A673 (cell line): ENCODE data around the gene SORCS1. TPM values are rescaled to one million over a fixed set of nuclear protein-coding genes. Genes with fewer than 3 reads are reported as not detected.

ENCODE experiments used
- BruUV-seq: library from RNA; stranded (reverse); fragments of 400-500 nt; replicated peaks from 2 replicates; lab custom pipeline; 2021; lab: Mats Ljungman, UMichigan
- CTCF ChIA-PET: fragments of 300-600 bp; sonication (Branson Sonifier 250); formaldehyde crosslinking; loops from one replicate; lab custom pipeline; 2022; ENCODE audit warnings: antibody characterized with exemption; lab: Charles Lee
- POLR2A ChIA-PET: fragments of 300-600 bp; sonication (Branson Sonifier 250); formaldehyde crosslinking; loops from one replicate; lab custom pipeline; 2022; ENCODE audit warnings: antibody characterized with exemption; ENCODE audit not compliant: low non-redundant PET; lab: Charles Lee
- DNase-seq: peaks from one replicate; pipeline ENCODE4 v3.0.0-alpha.2; 2015; ENCODE audit warnings: low spot score
- H3K27ac ChIP-seq: fragments of 200-600 bp; sonication (generic); 2 replicates; pipeline ENCODE4 v1.5.1; 2016; ENCODE audit warnings: mixed run types, low read depth, mild to moderate bottlenecking, mixed read lengths, antibody characterized with exemption, low read length; ENCODE audit not compliant: poor library complexity, severe bottlenecking
- H3K27me3 ChIP-seq: fragments of 200-600 bp; sonication (generic); replicated peaks from 2 replicates; pipeline ENCODE4 v1.6.1; 2017; ENCODE audit warnings: mixed run types, low read depth, mild to moderate bottlenecking, mixed read lengths, antibody characterized with exemption, low read length; ENCODE audit not compliant: insufficient read depth, poor library complexity
- H3K36me3 ChIP-seq: fragments of 200-600 bp; sonication (generic); 2 replicates; pipeline ENCODE4 v1.6.1; 2016; ENCODE audit warnings: mixed run types, mild to moderate bottlenecking, mixed read lengths, antibody characterized with exemption, low read length; ENCODE audit not compliant: insufficient read depth, poor library complexity, severe bottlenecking
- H3K4me1 ChIP-seq: fragments of 200-600 bp; sonication (generic); 2 replicates; pipeline ENCODE4 v1.6.1; 2017; ENCODE audit warnings: mixed run types, mild to moderate bottlenecking, mixed read lengths, antibody characterized with exemption, low read length; ENCODE audit not compliant: insufficient read depth, poor library complexity, severe bottlenecking
- H3K4me3 ChIP-seq: fragments of 200-600 bp; sonication (generic); 2 replicates; pipeline ENCODE4 v1.5.1; 2016; ENCODE audit warnings: low read depth, mixed run types, mild to moderate bottlenecking, mixed read lengths, low read length; ENCODE audit not compliant: poor library complexity, severe bottlenecking
- H3K9me3 ChIP-seq: fragments of 200-600 bp; sonication (generic); 2 replicates; pipeline ENCODE4 v1.6.1; 2016; ENCODE audit warnings: mixed run types, low read depth, mild to moderate bottlenecking, mixed read lengths, antibody characterized with exemption, low read length; ENCODE audit not compliant: poor library complexity, severe bottlenecking
- CTCF ChIP-seq: fragments of 300-800, 200-600 bp; sonication (generic); conservative IDR thresholded peaks from 2 replicates; pipeline ENCODE4 v1.5.1; 2017; ENCODE audit warnings: low read depth, mild to moderate bottlenecking, antibody characterized with exemption, low read length, moderate library complexity, mixed read lengths
- EZH2 ChIP-seq: fragments of 200-600 bp; sonication (generic); IDR thresholded peaks from 2 replicates; pipeline ENCODE4 v1.6.1; 2017; ENCODE audit warnings: borderline replicate concordance, low read depth, mild to moderate bottlenecking, mixed read lengths, antibody characterized with exemption, low read length; ENCODE audit not compliant: poor library complexity, severe bottlenecking
- intact Hi-C: fragments of 100-400 bp; cut with micrococcal nuclease; formaldehyde crosslinking; loops from one replicate; pipeline ENCODE4 v1.10.0; 2022; ENCODE audit not compliant: unreplicated experiment
- total RNA-seq: library from RNA; stranded (reverse); gene quantifications from 2 replicates; pipeline ENCODE4 v1.2.3, GENCODE V29; 2021

SORCS1 gene
- total RNA-seq, 1 experiment from 2014 or later: 0.34 TPM

GRCh38 chr10:107051769-107052168, 112.7 kb downstream of the SORCS1 start:
- CTCF ChIA-PET: no interaction called here
- POLR2A ChIA-PET: no interaction called here
- no peak for DNase-seq
- BruUV-seq: no TSS peak
- H3K27ac ChIP-seq: no peak overlapping the region
- no peaks in the 10 kb centered on the region for H3K36me3 ChIP-seq
- intact Hi-C loops: no loop called here
- no peaks in the 10 kb centered on the region for H3K4me1 ChIP-seq
- H3K9me3 ChIP-seq: no peaks in the 10 kb centered on the region
- H3K4me3 ChIP-seq: no peak overlapping the region
- peaks cover 23% of the 10 kb centered on the region for H3K27me3 ChIP-seq
- TF ChIP-seq CTCF: no peak

- BruUV-seq: no TSS peak
- CTCF ChIA-PET: no interaction called here
- POLR2A ChIA-PET: no interaction called here
Observed at GRCh38 chr10:107043461-107043860, 121.0 kb downstream of the SORCS1 start.

GRCh38 chr10:107037192-107038122, 127.0 kb downstream of the SORCS1 start:
- Histone ChIP-seq H3K27me3 (no peaks in the 10 kb centered on the region), H3K36me3 (no peaks in the 10 kb centered on the region), H3K27ac (no peak overlapping the region), H3K4me3 (no peak overlapping the region), H3K4me1 (peaks cover 11% of the 10 kb centered on the region), H3K9me3 (no peaks in the 10 kb centered on the region)
- ChIA-PET POLR2A (no interaction called here), CTCF (no interaction called here)
- TF ChIP-seq CTCF: no peak
- no peak for TF ChIP-seq EZH2
- DNase-seq: no peak
- BruUV-seq: no TSS peak
- intact Hi-C loops: no loop called here

More at GRCh38 chr10:107043461-107043860, 121.0 kb downstream of the SORCS1 start:
- Histone ChIP-seq H3K36me3 (no peaks in the 10 kb centered on the region), H3K27ac (no peak overlapping the region), H3K4me1 (no peaks in the 10 kb centered on the region), H3K9me3 (no peaks in the 10 kb centered on the region), H3K4me3 (no peak overlapping the region), H3K27me3 (no peaks in the 10 kb centered on the region)
- DNase-seq: no peak
- intact Hi-C loops: no loop called here
- TF ChIP-seq EZH2: no peak
